Activated naive CD4-positive, alpha-beta T cell treated with anti-CD3 and anti-CD28 coated beads, Interleukin-2, amount 50 U/mL, for 16 hours (primary cell): Measurements from ENCODE around the gene MESP1.

Experiments used
- DNase-seq: peaks from one replicate; pipeline ENCODE4 v3.0.0-alpha.2; 2020

The MESP1 gene

GRCh38 chr15:89756897-89757296, 5.8 kb upstream of the MESP1 start:
- DNase-seq: no peak

GRCh38 chr15:89755701-89756100, 4.7 kb upstream of the MESP1 start:
- DNase-seq: no peak

- no peak for DNase-seq
Measured at GRCh38 chr15:89754361-89755154, 3.5 kb upstream of the MESP1 start.

GRCh38 chr15:89753855-89754254, 2.8 kb upstream of the MESP1 start:
- no peak for DNase-seq

GRCh38 chr15:89751748-89752147, 699 bp upstream of the MESP1 start:
- DNase-seq: no peak

GRCh38 chr15:89749951-89750559, 994 bp downstream of the MESP1 start:
- no peak for DNase-seq

GRCh38 chr15:89749526-89749925, 1.5 kb downstream of the MESP1 start:
- no peak for DNase-seq

GRCh38 chr15:89749054-89749453, 2.0 kb downstream of the MESP1 start:
- DNase-seq: no peak

- DNase-seq: no peak
Measured at GRCh38 chr15:89747708-89748682, 3.1 kb downstream of the MESP1 start.

- no peak for DNase-seq
Measured at GRCh38 chr15:89746386-89746780, 4.7 kb downstream of the MESP1 start.

- no peak for DNase-seq
Measured at GRCh38 chr15:89745768-89746167, 5.3 kb downstream of the MESP1 start.

- DNase-seq: no peak
Measured at GRCh38 chr15:89745131-89745530, 5.9 kb downstream of the MESP1 start.

GRCh38 chr15:89743594-89743993, 7.5 kb downstream of the MESP1 start:
- no peak for DNase-seq

GRCh38 chr15:89743011-89743410, 8.0 kb downstream of the MESP1 start:
- DNase-seq: no peak

- DNase-seq: peak; percentile 40
Measured at GRCh38 chr15:89740137-89740536, 10.9 kb downstream of the MESP1 start.

GRCh38 chr15:89735773-89736172, 15.3 kb downstream of the MESP1 start:
- no peak for DNase-seq

GRCh38 chr15:89732451-89733172, 18.4 kb downstream of the MESP1 start:
- no peak for DNase-seq

- DNase-seq: no peak
Measured at GRCh38 chr15:89731275-89731674, 19.8 kb downstream of the MESP1 start.

GRCh38 chr15:89728254-89728653, 22.8 kb downstream of the MESP1 start:
- no peak for DNase-seq

GRCh38 chr15:89725064-89725463, 26.0 kb downstream of the MESP1 start:
- DNase-seq: no peak

GRCh38 chr15:89724621-89725020, 26.4 kb downstream of the MESP1 start:
- DNase-seq: no peak

- DNase-seq: no peak
Measured at GRCh38 chr15:89723031-89723430, 28.0 kb downstream of the MESP1 start.

GRCh38 chr15:89714775-89715174, 36.3 kb downstream of the MESP1 start:
- no peak for DNase-seq
